HG03095 (cell line): Measurements from ENCODE around the gene CCDC39.
"Not testable (repeated sequence)": the region's sequence is repeated elsewhere in the genome, so short reads cannot be mapped to it uniquely, and the experiment has no call there.

ENCODE experiments used
- ATAC-seq: cut with Tn5 transposase; IDR thresholded peaks from one replicate; pipeline ENCODE4 v1.9.1; 2021; ENCODE audit warnings: moderate library complexity; ENCODE audit not compliant: unreplicated experiment

Gene CCDC39

GRCh38 chr3:180626844-180627243 lies 52.4 kb downstream of the CCDC39 start:
- peak; percentile 91 for ATAC-seq

DNA sequence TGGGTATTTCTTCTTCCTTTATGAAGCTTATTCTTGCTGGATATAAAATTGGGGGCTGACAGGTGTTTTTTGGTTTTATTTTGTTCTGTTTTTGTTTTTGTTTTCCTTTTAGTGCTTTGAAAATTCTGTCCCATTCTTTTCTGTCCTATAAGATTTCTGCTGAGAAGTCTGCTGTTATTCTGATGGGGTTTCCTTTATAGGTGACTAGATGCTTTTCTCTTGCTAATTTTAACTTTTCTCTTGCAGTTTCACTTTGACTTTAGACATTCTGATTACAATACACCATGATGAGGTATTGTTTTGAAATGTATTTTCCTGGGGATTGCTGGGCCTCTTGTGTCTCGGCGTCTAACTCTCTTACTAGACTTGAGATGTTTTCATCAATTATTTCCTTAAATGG lies 54.6 kb downstream of the CCDC39 start:
- ATAC-seq, result peak; percentile 68

- ATAC-seq, result no peak
These were observed 59.6 kb downstream of the CCDC39 start for GRCh38 chr3:180619723-180620122.

GRCh38 chr3:180618563-180618962 lies 60.7 kb downstream of the CCDC39 start:
- not testable (repeated sequence) for ATAC-seq

DNA sequence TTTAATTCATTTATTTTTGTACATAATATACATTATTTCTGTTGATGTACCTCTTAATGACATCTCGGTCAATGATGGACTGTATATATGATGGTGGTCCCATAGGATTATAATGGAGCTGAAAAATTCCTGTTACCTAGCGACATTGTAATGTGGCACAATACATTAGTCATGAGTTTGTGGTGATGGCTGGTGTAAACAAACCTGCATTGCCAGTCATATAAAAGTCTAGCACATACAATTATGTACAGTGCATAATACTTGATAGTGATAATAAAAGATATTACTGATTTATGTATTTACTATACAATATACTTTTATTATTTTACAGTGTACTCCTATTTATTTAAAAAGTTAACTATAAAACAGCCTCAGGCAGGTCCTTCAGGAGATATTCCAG lies 62.2 kb downstream of the CCDC39 start:
- no peak for ATAC-seq

DNA sequence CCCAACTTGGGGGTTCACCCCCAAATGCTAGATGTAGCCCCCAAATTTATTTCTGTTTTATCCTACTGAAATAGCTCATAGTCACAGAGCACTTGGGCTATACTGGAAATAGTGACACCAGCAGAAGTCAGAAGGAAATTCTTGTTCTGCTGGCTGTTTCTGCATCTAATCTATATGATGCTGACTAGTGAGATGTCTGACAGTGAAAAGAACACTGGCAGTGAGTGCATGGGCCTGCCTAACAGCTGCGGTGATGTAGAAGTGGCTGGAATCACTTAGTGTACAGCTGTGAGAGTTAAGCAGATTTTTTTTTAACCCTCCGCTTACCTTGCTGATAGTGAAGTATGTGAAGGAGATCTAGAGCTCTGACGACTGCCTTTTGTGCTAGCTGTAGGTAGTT lies 63.3 kb downstream of the CCDC39 start:
- ATAC-seq, result no peak

DNA sequence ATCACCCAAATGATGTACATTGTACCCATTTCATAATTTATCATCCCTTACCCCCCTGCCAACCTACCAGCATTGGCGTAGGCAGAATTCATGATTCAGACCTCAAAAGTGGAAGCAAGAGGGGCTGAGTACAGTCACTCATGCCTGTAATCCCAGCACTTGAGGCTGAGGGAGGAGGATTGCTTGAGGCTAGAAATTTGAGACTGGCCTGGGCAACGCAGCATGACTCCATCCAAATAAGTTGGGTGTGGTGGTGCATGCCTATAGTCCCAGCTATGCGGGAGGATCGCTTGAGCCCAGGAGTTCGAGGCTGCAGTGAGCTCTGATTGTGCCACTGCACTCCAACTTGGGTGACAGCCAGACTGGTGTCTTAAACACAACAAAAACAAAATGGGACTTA lies 66.9 kb downstream of the CCDC39 start:
- ATAC-seq, result no peak

- no peak for ATAC-seq
These were observed 68.3 kb downstream of the CCDC39 start for GRCh38 chr3:180611006-180611405.

DNA sequence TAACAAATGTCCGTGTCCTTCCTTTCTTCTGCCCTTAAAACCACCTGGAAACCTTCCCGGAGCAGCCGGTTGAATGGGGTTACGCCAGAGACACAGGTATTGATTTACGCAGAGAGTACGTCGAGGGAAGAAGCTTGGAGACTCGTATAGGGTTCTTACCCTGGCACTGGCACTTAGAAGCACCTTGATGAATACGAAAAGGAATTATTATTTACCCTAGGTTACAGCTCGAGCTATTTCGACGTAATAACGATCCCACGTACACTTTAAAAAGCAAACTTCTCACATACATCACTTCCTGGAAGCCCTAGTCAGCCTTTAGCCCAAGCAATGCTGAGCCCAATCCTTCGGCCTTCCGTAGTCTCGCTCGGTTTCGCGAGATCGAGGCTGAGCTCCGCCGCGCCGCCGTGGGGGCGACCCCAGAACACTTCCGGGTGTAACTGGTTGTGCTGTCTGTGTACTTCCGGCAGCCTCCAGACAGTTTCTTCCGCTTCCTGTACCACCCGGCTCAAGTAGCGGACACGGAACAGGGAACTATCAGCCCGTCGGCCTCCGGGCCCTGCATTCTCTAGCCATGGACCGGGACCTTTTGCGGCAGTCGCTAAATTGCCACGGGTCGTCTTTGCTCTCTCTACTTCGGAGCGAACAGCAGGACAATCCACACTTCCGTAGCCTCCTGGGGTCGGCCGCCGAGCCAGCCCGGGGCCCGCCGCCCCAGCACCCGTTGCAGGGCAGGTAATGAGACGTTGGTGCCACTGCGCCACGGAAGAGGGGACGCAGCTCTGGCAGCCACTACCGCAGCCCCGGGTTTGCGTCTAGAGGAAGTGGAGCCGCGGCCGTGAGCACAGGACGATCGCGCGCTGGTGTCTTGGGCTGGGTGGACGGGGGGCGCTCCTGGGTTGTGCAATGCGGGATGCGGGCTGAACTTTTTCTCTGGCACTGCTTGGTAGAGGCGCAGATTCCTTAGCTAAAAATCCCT lies 77.3 kb downstream of the CCDC39 start, which contains the start of gene TTC14:
Gene TTC14 (plus strand): TSS at position 476 of the 979 bp plus-strand sequence. CDS start 99 bp downstream, at position 575.
- peak; percentile 99 for ATAC-seq

DNA sequence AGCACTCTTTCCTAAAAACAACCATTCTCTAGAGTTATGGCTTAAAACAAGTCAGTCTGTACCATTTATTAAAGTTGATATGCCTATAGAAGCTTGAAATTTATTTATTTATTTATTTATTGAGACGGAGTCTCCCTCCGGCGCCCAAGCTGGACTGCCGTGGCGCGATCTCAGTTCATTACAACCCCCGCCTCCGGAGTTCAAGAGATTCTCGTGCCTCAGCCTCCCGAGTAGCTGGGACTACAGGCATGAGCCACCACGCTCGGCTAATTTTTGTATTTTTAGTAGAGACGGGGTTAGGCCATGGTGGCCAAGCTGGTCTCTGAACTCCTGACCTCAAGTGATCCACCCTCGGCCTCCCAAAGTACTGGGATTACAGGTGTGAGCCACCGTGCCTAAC lies 78.8 kb downstream of the CCDC39 start:
- no peak for ATAC-seq

- ATAC-seq, result no peak
These were observed 83.7 kb downstream of the CCDC39 start for GRCh38 chr3:180595559-180595935.

- no peak for ATAC-seq
These were observed 84.4 kb downstream of the CCDC39 start for GRCh38 chr3:180594631-180595558.

DNA sequence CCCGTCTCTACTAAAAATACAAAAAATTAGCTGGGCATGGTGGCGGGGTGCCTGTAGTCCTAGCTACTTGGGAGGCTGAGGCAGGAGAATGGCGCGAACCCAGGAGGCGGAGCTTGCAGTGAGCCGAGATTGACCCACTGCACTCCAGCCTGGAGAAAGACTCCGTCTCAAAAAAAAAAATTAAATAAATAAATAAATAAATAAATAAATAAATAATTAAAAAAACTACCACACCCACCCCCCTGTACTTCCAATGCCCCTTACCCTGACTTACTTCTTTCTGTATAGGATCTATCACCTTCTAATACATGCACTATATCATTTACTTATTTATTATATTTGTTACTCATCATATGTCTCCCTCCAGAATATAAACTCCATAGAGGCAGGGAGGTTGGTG lies 85.7 kb downstream of the CCDC39 start:
- not testable (repeated sequence) for ATAC-seq

- no peak for ATAC-seq
These were observed 88.9 kb downstream of the CCDC39 start for GRCh38 chr3:180590396-180590795.

DNA sequence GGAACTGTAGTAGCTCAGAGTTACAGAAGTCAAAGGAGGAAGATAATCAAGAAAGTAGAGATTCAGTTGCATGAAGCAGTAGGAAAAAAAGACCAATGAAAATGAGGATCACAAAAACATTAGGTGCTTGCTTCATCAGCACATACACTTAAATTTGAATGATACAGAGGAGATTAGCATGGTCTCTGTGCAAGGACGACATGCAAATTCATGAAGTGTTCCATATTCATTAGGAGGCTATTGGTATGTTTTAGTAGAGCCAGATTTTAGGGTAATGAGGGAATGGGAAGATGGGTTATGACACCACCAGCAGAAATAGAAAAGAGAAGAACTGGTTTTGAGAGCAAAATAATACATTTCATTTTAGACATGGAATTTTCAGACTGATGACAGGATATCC lies 98.4 kb downstream of the CCDC39 start:
- ATAC-seq, result no peak

DNA sequence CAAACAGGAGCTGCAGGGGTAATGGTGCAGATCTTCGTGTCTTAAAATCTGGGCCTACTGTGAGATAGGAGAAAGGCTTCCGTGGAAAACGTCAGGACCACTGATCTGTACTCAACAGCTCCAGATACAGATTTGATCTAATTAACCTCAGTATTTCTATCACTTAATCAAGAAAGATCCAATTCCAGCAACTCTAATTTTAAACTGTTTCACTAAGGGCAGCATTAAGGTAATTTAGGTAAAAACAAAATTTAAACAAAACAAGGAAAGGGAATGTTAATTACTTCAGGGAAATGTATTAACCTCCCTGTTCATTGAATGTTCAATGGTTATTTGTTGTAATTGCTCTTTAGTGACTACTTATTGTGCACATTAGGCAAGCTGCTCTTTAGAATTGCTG lies 103.7 kb downstream of the CCDC39 start:
- no peak for ATAC-seq

GRCh38 chr3:180571831-180572598 lies 107.3 kb downstream of the CCDC39 start:
- ATAC-seq, result no peak

DNA sequence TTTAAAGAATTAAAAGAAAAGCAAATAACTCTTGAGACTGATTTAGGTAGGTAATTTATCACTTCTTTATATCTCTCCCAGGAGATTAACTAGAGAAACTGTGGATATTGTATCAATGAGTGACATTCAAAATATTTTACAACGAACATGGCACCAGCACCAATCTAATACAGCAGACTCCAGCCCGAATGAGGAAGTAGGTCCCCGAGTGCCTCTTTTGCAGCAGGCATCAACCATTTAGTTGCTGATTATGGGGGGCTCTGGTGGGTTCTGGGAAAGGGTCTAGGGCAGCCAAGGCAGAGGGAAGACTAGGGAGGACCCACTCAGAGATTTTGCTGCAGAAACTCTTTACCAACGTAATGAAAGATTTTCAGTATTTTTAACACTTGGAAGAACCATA lies 109.1 kb downstream of the CCDC39 start:
- ATAC-seq, result no peak

DNA sequence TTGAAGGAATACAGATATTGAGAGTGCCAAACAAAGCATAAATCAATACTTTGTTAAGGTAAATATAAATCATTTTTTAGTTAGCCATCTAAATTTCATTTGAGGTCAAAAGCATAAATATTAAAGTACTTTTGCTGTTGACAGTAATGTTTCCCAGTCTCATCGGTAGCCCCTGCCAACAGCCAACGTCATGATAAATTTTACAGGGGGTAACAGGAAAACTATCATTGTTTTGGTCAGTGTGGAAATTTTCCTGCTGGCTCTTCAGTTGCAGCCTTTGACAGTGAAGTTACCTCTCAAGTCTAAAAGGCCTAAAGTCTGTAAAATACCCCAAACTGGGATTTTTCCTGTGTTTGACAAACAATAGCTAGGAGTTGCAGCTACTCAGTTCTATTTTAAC lies 114.6 kb downstream of the CCDC39 start:
- no peak for ATAC-seq
